ENCODE data around the gene ACSS1.
A peak's percentile ranks its signal among the peaks of the same experiment; 100 is the strongest.

The ACSS1 gene

DNA sequence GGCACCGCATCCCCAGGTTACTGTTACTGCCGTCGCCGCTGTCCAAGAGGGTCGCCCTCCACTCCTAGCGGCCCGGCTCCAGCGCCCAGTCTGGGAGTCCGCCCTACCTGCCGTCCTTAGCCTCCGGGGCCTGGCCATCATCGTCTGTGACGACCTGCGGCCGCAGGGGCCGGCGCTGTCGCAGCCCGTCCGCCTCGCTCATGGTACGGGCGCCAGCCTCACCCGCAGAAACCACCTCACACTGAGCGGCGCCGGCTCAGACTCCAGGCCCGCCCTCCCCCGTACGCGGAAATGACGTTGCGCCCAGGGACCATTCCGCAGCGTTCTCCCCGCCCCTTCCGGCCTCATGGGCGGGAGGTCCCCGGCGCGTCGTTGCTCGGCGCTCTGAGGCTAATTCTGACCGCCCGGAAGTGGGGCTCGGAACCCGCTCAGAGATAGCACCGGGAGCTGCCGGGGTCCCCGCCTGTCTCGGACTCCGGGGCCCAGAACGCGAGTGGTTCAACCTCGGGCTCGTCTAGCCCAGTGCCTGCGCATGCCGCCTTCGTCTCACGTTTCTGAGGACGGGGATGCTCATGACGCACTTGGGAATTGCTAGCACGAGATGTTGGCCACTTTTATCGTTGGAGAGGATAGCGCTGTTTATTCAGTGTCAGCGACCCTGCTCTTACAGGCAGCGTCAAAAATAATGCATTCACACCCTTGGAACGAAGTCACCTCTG lies 65.3 kb downstream of the ACSS1 start, which contains the start of gene APMAP:
Gene APMAP, minus strand, starts transcription at position 265 of the 719 bp plus-strand sequence. Its CDS starts 63 bp downstream, at position 202.
- peak; percentile 98 for DNase-seq

DNA sequence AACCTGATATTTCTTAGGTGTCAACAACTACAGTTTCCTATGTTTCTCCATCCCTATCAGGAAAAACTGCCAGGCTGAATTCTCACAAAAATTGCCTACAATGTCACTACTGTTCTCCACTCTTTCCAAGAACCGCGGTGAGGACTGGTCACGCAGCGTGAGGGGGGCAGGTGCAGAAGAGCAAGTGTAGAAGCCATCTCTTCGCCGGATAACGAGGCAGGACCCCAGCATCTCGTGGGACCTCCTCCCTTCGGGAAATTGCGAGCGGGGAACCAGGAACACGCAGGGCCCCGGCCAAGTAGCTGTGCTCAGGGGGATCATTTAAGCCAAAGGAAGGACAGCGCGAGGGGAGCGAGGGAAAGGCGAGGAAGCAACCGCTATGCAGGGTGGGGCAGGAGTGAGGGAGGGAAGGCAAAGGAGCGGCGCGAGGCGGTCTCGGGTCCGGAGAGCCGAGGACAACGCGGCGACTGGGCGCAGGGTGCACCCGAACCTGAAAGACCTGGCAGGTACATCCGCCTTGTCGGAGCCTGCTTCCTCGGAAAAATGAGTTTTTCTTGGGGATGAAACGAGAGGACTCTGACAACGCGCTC lies 65.9 kb downstream of the ACSS1 start:
- DNase-seq: peak; percentile 14

DNA sequence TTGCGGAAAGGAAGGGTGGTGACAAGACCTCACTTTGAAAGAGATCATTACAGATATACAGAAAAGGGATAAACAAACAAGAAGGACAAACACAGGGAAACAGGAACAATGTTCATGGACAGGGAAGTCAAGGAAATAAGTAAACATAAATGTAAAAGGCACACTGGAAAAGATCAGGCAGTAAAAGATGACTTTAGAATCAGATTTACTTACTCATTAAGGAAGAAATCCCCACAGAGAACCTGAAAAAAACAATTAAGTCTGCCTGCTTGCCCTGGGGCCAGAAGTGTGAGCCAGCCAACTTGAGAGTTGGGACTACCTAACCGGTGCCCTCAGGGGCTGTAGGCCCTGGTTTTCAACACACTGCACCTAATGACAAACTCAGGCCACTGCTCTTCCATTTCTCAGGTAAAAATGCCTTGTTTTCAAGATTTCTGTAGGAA lies 67.1 kb downstream of the ACSS1 start:
- DNase-seq: no peak

DNA sequence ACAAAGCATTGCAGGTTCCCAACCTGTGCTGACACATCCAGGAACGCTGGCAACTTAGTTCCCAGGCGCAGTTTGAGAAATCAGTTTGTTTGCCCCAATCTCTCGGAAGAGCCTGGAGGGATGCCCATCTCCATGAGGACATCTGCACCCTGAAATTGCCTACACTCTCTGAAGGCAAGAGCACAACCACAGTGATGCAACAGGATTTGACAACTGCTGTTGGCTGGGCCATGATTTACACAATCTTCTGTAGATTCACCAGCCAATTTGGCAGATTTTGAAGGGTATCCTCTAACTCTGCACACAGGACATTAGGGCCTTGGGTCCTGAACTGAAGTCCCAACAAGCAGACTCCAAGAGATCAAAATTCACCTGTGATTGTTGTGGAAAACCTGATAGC lies 68.8 kb downstream of the ACSS1 start:
- DNase-seq: no peak

DNA sequence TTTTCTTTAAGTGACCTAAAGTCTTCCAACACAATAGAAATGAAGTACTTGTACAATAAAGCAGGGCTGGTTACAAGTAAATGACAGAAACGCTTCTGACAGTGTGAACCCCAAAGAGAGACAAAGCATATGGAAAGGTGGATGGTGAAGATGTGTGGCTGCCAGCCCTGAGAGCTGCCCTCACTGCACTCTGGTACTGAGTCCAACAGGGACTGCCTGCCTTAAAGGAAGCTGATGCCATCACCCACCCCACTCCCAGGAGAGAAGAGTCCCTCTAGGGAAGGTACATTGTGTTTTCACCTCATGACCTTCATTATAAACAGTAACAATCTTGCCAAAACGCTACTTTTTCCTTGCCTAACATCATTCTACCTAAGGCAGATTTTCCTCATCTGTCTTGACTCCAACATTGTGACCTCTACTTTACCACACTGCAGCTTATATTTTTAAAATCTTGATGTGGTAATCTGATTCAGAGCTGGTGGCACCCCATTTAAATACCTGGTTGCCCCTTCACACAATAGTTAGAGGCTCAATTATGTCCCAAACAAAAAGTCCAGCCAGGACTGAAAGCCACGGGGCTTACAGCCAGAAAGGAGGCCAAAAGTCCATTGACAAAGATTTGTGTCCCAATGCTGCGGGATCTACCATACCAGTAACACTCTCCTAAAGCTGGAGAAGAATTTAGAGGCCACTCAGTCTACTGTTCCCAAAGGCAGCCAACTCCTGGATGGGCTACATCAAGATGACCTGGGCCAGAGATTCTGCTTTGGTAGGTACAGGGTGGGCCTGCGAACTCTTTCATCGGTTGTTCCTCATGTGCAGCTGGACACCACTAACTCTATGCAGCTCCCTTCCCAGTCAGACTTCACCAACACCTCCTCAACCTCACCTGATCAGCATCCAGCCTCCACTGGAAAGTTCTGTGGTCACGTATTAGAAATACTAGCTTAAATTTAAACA lies 69.8 kb downstream of the ACSS1 start:
- no peak for DNase-seq

DNA sequence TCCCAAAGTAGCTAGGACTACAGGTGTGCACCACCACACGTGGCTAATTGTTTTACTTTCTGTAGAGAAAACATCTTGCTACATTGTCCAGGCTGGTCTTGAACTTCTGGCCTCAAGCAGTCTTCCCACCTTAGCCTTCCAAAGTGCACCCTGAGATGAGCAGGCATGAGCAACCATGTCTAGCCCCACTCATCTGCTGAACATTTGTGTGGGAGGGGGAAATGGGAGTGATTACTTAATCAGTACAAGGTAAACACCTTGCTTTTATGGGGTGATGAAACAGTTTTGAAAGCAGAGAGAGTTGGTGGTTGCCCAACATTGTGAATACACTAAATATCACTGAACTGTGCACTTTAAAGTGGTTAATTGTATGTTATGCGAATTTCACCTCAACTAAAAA lies 70.7 kb downstream of the ACSS1 start:
- peak; percentile 21 for DNase-seq

DNA sequence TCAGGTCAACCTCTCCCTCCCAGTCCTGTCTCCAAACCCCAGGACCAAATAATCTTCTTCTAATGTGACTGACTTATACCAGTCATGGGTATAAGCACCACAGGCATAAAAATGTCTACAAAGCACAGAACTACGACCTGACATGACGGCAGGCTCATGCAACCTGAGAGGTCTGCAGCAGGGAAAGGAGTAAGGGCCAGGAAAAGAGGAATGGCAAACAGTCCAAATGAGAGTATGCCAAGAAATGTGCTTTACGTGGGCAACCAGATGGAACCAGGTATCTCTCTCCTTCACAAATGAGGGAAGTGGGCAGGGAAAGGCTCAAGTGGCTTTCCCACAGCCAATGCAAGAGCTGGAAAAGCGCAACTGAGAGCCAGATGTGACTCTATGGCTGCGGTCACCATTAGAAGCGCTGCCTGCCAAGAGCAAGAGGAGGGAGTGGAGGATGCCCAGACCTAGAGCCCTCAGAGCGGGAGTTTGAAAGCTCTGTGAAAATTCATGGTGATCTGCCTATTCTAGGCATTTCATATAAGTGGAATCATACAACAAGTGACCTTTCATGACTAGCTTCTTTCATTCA lies 71.4 kb downstream of the ACSS1 start:
- DNase-seq: no peak

DNA sequence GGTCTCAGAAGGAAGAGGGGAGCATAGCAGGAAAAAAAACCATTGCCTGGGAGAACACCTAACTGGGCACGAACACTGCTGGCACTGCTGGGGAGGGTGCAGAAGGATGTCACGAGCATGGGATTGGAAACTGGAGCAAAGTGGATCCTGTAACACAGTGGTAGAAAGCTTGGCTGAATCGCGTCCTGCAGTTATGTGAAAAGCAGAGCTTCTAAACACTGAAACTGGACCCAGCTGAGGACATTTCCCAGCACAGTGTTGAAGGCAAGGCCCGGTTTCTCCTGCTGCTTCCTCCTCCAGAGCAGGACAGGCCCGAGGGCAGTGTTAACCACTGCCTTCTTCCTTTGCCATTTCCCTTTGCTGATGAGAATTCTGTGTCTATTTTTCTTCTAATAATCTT lies 72.1 kb downstream of the ACSS1 start:
- DNase-seq: no peak

DNA sequence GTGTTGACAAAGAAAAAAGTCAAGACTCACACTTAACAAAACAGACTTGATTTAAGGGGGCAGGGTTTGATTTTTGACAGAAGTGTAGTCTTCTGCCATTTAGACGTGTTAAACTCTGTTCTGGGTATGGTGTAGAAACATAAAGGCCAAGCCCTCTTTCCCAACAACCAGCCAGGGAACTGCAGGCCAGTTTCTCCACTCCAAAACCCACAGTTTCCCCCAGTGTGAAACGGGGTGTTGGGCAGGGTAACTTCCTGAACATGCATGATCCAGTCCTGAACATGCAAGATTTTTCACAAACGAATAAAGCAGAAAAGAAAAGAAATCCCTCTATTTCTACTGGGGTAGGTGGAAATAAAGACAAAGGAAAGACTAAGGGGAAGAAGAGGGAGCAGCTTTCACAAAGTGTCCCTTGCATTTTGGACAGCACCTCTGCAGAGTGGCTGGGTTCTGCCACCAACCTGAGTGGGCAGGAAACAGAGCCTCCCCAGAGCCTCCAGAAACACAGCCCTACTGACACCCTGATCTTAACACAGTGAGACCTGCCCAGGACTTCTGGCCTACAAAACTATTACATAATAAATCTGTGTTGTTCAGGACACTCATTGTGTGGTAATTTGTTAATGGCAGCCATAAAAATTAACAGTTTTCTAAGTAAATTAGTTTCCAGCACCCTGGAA lies 72.8 kb downstream of the ACSS1 start:
- DNase-seq: no peak

DNA sequence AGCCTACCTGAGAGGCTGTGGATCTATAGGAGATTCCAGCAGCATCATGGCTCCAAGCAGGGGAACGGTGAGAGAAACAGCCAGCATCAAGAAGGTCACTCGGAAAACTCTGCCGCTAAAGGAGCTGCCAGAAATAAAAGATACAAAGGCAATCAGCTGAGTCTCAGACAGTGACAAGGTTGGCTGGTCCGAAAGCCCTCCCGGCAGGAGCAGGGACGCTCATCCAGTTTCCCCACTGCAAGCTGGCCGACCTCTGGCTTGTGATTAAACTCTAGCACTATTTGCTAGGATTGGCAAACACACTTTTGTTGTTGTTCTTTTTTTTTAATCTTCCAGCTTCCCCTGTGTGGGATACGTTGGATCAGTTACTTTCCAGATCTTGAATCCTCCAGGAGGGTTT lies 74.0 kb downstream of the ACSS1 start:
- DNase-seq: no peak

DNA sequence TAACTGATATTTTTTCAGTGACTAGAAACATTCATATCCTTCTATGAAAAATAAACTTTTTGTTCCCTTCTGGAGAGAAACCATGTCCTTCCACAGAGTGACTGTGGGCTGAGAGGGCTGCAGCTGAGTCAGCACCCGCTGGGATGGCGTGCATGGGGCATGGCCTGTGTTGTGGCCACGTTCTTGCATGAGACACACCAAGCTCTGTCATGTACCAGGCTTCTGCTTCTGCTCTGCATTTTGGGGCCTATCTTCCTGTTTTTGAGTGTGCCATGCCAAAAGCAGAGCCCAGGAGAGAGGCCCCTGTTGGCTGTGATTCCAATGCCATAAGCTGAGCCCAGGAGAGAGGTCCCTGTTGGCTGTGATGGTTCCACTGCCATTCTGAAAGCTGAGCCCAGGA lies 76.1 kb downstream of the ACSS1 start:
- DNase-seq: no peak

DNA sequence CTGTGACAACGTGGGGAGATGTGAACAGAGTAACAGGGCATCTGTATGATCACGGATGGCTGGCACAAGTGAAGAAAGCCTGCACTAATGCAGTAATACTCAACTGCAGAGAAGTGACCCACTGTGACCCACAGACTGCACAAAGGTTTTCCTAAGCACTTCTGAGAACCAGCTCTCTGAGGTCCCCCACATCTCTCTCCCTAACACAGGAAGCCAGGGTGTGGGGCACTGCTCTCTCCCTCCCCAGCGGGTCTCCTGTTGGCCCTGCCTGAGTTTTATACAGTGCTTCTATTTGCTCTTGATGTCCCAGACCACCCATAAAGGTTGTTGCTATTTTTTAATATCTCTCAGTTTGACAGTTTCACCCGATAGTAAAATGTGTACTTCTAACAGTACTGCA lies 76.7 kb downstream of the ACSS1 start:
- no peak for DNase-seq

DNA sequence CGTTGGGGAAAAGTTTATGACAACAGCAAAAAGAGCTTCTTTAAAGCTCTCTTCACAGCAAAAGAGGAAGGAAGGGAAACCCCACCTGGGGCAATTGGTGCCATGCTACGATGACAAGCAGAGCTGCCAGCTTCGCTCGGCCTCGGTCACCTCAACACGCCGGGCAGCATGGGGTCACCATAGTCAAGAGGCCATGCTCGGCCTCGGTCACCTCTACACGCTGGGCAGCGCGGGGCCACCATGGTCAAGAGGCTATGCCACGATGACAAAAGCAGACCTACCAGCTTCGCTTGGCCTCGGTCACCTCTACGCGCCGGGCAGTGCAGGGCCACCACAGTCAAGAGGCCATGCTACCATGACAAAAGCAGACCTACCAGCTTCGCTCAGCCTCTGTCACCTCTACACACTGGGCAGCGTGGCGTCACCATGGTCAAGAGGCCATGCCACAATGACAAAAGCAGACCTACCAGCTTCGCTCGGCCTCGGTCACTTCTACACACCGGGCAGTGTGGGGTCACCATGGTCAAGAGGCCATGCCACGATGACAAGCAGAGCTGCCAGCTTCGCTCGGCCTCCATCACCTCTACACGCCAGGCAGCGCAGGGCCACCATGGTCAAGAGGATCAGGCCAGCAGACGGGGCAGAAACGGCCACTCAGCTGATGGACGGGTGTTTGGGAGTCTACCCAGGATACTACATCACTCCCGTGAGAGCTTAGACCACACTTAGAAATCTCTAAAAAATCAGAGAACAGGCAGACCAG lies 77.5 kb downstream of the ACSS1 start:
- no peak for DNase-seq

DNA sequence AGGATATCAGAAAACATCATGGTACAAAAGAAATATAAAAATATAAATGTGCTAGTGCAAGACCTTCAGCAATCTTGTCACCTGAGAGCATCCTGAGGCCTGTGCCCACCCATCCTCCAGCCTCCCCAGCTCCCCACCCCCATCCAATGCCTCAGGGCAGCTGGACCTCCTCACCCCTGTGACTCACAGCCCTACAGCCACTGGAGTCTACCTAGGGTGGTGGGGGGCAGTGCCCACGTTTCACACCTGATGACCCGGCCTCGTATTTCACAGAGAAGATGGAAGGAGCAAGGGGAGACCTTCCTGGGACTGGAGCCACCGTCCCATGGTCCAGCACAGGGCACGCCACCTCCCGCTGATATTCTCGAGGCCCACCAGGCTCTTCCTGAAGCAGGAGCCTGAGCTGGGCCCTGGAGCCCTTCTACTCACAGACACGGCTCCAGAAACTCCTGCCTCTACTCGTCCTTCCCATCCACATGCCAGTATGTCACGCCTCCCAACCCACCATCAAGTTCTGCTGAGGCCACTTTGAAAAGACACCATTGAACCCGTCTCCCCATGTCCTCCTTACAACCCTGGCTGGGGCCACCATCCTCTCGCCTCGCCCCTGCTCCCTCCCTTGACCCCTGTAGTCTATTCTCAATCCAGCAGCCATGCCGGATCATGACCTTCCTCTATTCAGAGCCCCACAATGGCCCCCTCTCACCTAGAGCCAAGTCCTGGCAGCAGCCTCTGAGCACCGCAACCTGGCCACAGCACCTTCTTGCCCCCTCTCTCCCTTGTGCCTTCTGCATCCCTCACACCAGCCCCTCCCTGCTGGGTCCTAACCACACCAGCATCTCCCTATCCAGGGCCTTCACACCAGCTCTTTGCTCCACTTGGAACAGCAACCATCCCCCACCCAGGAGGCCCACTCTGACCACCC lies 78.6 kb downstream of the ACSS1 start:
- DNase-seq: no peak

DNA sequence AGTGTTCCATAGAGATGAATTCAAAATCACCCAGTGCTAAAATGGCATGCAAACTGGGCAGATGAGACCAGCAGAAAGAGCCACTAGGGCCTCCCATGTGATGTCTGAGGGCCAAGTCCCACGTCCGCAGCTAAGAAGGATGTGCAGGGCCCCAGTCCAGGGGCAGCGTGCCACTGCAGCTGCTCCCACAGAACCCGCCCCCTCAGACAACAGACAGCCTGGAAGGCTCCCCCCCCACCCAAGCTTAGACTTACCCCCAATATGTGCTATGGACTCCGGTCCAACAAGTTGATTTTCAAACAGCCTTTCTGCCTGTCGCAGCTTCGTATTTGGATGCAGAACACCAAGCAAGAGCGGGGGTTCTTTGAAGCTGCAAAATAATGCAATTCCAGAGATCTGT lies 79.4 kb downstream of the ACSS1 start:
- DNase-seq: no peak

DNA sequence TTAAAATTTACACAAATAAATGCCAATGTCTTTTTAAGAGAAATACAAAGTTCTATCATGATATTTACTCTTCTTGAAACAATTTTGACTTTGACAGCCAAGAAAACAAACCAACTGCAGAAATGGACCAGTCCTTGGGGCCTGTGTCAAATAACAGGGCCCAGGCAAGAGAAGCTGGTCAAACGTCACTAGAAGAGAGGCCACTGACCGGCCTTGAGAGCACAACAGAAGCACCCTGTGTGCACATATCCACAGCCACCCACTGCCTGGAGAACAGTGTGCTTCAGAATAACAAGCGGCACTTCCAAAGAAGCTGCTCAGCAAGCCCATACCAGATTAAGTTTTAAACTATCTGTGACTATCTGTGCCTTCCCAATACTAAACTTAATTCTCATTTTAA lies 80.1 kb downstream of the ACSS1 start:
- DNase-seq: no peak

DNA sequence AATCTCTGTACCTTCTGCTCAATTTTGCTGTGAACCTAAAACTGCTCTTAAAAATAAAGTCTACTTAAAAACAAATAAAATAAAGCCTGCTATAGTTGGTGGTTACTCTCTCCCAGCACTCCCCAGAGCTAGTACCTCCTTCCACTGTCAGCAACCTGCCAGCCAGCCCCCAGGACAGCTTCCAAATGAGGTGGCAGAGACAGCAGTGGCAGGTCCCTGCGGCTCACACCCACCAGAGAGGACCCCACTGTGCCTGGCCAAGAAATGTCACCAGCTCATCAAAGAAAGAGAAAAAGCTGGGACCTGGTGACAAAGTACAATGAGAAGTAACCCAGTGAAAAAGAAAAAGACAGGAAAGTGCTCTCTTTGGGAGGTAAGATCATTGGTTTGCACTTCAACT lies 80.6 kb downstream of the ACSS1 start:
- DNase-seq: no peak

DNA sequence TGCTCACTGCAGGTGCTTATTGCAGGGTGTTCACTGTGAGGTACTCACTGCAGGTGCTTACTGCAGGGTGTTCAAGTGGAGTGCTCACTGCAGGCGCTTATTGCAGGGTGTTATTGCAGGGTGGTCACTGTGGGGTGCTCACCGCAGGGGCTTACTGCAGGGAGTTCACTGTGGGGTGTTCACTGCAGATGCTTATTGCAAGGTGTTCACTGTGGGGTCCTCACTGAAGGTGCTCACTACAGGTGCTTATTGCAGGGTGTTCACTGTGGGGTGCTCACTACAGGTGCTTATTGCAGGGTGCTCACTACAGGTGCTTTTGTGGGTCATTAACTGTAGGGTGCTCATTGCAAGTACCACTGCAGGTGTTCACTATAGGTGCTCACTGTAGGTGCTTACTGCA lies 85.6 kb downstream of the ACSS1 start:
- DNase-seq: no peak

DNA sequence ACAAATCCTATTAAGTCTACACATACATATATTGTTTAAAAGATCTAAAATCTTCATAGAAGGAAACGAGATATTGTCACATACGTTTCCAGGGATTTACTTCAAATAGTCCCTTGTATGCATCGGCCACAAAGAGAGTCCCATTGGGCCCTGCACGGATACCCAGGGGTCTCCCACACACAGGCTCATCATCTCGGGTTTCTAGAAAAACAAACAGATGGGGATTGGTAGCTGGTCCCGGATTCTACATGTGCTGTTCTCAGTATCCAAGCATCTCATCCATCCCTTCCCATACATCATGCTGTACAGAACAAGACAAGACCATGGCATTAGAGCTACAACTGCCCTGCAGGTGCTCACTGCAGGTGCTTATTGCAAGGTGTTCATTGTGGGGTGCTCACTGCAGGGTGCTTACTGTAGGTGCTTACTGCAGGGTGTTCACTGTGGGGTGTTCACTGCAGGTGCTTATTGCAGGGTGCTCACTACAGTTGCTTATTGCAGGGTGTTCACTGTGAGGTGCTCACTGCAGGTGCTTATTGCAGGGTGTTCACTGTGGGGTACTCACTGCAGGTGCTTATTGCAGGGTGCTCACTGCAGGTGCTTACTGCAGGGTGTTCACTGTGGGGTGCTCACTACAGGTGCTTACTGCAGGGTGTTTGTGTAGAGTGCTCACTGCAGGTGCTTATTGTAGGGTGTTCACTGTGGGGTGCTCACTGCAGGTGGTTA lies 86.4 kb downstream of the ACSS1 start:
- no peak for DNase-seq

DNA sequence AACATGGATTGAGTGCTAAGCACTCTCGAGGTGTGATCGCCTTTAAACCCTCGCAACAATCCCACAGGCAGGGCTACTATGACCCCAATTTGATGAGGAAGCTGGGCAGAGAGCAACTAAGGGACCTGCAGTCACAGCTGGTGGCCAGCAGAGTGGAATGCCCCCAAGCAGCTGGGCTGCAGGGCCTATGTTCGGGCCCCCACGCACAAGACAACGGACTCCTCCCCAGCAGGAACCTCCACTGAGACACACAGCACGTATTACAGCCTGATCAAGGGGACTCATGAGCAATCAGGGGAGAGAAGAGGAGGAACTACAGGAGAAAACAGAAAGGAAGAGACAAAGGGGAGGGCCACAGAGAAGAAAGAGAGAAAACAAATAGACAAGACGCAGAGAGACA lies 87.2 kb downstream of the ACSS1 start:
- DNase-seq: no peak
